Chondrocyte (in vitro differentiated cells): ENCODE data around the gene TTYH3. TPM values are rescaled to one million over a fixed set of nuclear protein-coding genes. Genes with fewer than 3 reads are reported as not detected.

Experiments
- DNase-seq: peaks from one replicate; pipeline ENCODE4 v3.0.0; 2021; ENCODE audit warnings: mixed read lengths, low spot score
- H3K27ac Mint-ChIP-seq: one replicate; pipeline ENCODE4 v1.8.0; 2021; ENCODE audit warnings: mild to moderate bottlenecking, moderate library complexity, mixed read lengths; ENCODE audit not compliant: unreplicated experiment
- H3K27me3 Mint-ChIP-seq: 2 replicates; pipeline ENCODE4 v1.8.0; 2021; ENCODE audit warnings: low read depth, mixed read lengths
- H3K36me3 Mint-ChIP-seq: 2 replicates; pipeline ENCODE4 v1.8.0; 2021; ENCODE audit warnings: low read depth, mixed read lengths
- H3K4me1 Mint-ChIP-seq: 2 replicates; pipeline ENCODE4 v1.8.0; 2021; ENCODE audit warnings: low read depth, mild to moderate bottlenecking, mixed read lengths
- H3K4me3 Mint-ChIP-seq: one replicate; pipeline ENCODE4 v1.8.0; 2021; ENCODE audit warnings: mild to moderate bottlenecking, moderate library complexity, mixed read lengths; ENCODE audit not compliant: unreplicated experiment
- H3K9me3 Mint-ChIP-seq: 2 replicates; pipeline ENCODE4 v1.8.0; 2021; ENCODE audit warnings: low read depth, mixed read lengths
- total RNA-seq: library from RNA; stranded (reverse); gene quantifications from 3 replicates; pipeline ENCODE4 v1.2.1, GENCODE V29; 2021
- TF ChIP-seq, protein P1 (sequence below): fragments of 200-600 bp; sonication (generic); IDR thresholded peaks from 2 replicates; pipeline ENCODE4 v1.5.0; 2021; ENCODE audit warnings: antibody characterized with exemption, mild to moderate bottlenecking, moderate library complexity

TTYH3 gene
- total RNA-seq, 1 donor from 2014 or later = 196 TPM

GRCh38 chr7:2626498-2627117 lies 5.2 kb upstream of the TTYH3 start:
- H3K27me3 Mint-ChIP-seq = no peaks in the 10 kb centered on the region
- TF ChIP-seq, protein P1, sequence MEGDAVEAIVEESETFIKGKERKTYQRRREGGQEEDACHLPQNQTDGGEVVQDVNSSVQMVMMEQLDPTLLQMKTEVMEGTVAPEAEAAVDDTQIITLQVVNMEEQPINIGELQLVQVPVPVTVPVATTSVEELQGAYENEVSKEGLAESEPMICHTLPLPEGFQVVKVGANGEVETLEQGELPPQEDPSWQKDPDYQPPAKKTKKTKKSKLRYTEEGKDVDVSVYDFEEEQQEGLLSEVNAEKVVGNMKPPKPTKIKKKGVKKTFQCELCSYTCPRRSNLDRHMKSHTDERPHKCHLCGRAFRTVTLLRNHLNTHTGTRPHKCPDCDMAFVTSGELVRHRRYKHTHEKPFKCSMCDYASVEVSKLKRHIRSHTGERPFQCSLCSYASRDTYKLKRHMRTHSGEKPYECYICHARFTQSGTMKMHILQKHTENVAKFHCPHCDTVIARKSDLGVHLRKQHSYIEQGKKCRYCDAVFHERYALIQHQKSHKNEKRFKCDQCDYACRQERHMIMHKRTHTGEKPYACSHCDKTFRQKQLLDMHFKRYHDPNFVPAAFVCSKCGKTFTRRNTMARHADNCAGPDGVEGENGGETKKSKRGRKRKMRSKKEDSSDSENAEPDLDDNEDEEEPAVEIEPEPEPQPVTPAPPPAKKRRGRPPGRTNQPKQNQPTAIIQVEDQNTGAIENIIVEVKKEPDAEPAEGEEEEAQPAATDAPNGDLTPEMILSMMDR = no peak
- H3K4me1 Mint-ChIP-seq = peaks cover 27% of the 10 kb centered on the region
- H3K4me3 Mint-ChIP-seq = no peak overlapping the region
- H3K9me3 Mint-ChIP-seq = no peaks in the 10 kb centered on the region
- DNase-seq = no peak
- no peaks in the 10 kb centered on the region for H3K36me3 Mint-ChIP-seq
- H3K27ac Mint-ChIP-seq = no peak overlapping the region

DNA sequence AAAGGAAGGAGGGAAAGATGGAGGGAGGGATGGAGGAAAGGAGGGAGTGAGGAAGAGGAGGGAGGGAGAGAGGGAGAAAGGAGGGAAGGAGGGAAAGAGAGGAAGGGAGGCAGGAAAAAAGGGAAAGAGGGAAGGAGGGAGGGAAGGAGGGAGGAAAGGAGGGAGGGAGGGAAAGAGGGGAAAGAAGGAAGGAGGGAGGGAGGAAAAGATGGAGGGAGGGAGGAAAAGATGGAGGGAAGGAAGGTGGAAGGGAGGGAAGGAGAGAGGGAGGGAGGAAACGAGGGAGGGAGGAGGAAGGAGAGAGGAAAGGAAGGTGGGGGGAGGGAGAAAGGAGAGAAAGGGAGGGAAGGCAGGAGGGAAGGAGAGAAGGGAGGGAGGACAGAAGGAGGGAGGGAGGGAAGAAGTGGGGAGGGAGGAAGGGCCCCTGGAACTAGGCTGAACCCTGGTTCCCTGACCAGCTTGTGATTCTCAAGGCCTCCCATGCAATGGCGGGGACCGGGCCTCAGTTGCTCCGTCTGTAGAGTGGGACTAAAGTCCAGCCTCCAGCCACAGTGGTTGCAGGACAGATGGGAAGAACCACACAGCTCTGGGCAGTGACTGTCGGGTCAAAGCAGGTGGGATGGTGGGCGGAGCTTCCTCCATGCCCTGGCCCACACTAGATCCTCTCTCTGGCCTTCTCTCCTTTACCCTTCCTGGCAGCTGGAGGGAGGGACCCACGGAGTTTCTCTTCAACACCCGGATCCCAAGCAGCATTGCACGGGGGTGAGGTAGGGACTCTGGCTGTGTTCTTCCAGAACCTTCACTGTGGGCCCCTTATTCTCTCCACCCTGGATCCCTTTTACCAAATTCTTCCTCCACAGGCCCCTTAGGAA lies 4.3 kb upstream of the TTYH3 start:
- TF ChIP-seq, protein P1 = no peak
- H3K27ac Mint-ChIP-seq = no peak overlapping the region

DNA sequence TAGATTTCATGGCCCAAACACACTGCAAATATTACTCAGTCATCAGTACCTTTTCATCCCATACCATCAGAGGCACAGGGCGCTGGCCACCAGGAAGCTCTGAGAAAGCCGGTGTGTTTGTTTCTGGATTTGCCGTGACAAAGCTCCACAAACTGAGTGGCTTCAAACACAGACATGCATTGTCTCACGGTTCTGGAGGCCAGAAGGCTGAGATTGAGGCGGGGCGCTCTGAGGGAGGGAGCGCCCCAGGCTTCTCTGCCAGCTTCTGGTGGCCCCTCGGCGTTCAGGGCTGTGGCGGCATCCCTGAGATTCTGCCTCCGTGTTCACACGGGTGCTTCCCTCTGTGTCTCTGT lies 3.7 kb upstream of the TTYH3 start:
- Mint-ChIP-seq H3K9me3 (no peaks in the 10 kb centered on the region), H3K36me3 (no peaks in the 10 kb centered on the region), H3K4me3 (no peak overlapping the region), H3K27ac (no peak overlapping the region), H3K27me3 (no peaks in the 10 kb centered on the region), H3K4me1 (peaks cover 13% of the 10 kb centered on the region)
- TF ChIP-seq, protein P1 = no peak
- no peak for DNase-seq

More for the DNA sequence above, 4.3 kb upstream of the TTYH3 start:
- no peaks in the 10 kb centered on the region for H3K36me3 Mint-ChIP-seq
- H3K4me1 Mint-ChIP-seq = peaks cover 19% of the 10 kb centered on the region
- H3K9me3 Mint-ChIP-seq = no peaks in the 10 kb centered on the region
- H3K27me3 Mint-ChIP-seq = no peaks in the 10 kb centered on the region
- DNase-seq = no peak
- no peak overlapping the region for H3K4me3 Mint-ChIP-seq

GRCh38 chr7:2628891-2629290 lies 2.9 kb upstream of the TTYH3 start:
- no peak overlapping the region for H3K27ac Mint-ChIP-seq
- TF ChIP-seq, protein P1 = no peak
- H3K4me3 Mint-ChIP-seq = no peak overlapping the region
- DNase-seq = no peak
- H3K9me3 Mint-ChIP-seq = no peaks in the 10 kb centered on the region
- H3K36me3 Mint-ChIP-seq = no peaks in the 10 kb centered on the region
- H3K27me3 Mint-ChIP-seq = no peaks in the 10 kb centered on the region
- peaks cover 10% of the 10 kb centered on the region for H3K4me1 Mint-ChIP-seq

DNA sequence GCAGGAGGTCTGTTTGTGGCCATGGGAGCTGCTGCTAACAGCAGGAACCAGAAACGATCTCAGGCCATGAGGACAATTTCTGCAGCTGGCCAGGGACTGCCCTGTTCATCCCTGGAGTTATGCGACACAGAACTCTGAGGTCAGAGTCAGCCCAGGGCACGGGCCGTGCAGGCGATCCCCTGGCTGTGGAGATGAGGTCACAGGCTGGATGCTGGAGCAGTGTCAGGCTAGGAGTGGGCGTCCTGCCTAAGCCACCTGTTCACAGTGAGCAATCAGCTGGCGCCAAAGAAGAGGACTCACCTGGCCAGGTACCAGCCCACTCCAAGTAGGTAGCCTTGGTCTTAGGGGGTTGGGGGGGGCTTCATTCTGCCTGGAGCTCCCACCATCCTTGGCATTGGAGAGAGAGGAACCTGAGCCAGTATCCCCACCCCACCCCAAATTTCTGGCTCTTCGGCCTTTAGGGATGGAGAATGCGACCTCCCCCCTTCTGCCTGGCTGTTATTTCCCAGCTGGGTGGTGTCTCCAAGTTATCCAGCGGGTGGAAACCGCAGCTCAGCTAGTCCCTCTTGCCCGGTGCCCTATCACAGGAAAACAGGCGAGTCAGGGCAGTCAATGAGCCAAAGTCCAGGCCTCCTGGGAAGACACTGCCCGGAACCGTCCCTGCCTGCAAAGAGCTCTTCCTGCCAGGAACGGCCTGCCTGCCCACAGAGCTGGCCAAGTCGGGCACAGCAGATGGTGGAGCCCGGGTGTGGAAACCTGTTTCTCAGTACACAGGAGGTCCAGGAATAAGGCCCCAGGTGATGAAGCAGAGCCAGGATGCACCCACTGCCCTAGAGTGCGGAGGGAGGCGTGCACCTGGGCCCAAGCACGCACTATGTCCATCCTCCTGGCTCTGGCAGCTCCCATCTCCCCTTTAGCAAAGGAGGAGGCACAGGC lies 1.8 kb upstream of the TTYH3 start:
- Mint-ChIP-seq H3K4me3 (no peak overlapping the region), H3K9me3 (no peaks in the 10 kb centered on the region), H3K4me1 (peaks cover 19% of the 10 kb centered on the region), H3K27ac (no peak overlapping the region), H3K27me3 (no peaks in the 10 kb centered on the region), H3K36me3 (no peaks in the 10 kb centered on the region)
- DNase-seq = no peak
- TF ChIP-seq, protein P1 = no peak
